Stimulated activated effector memory CD8-positive, alpha-beta T cell treated with anti-CD3 and anti-CD28 coated beads, Interleukin-12 subunit alpha, Interleukin-12 subunit beta, amount 100 ng/mL, for 72 hours (primary cell): ENCODE results near the gene GHITM.
A peak's percentile ranks its signal among the peaks of the same experiment; 100 is the strongest.
"Not testable (repeated sequence)": the region's sequence is repeated elsewhere in the genome, so short reads cannot be mapped to it uniquely, and the experiment has no call there.

Source experiments
- ATAC-seq: fragments of 150-1000 bp; cut with Tn5 transposase; 2 replicates; pipeline ENCODE4 v1.10.0; 2021
- DNase-seq, 2 donors: peaks; one replicate each; pipeline ENCODE4 v3.0.0; 2021 to 2022; ENCODE audit warnings: low spot score in 2 of 2
- H3K27ac Mint-ChIP-seq: one replicate; pipeline ENCODE4 v1.8.0; 2022; ENCODE audit warnings: mild to moderate bottlenecking, mixed read lengths
- H3K36me3 Mint-ChIP-seq: one replicate; pipeline ENCODE4 v1.8.0; 2022; ENCODE audit warnings: mild to moderate bottlenecking, mixed read lengths
- H3K4me1 Mint-ChIP-seq: one replicate; pipeline ENCODE4 v1.8.0; 2022; ENCODE audit warnings: mixed read lengths
- H3K4me3 Mint-ChIP-seq: one replicate; pipeline ENCODE4 v1.8.0; 2022; ENCODE audit warnings: mild to moderate bottlenecking, mixed read lengths
- H3K9me3 Mint-ChIP-seq: one replicate; pipeline ENCODE4 v1.8.0; 2022; ENCODE audit warnings: mixed read lengths

GHITM gene

DNA sequence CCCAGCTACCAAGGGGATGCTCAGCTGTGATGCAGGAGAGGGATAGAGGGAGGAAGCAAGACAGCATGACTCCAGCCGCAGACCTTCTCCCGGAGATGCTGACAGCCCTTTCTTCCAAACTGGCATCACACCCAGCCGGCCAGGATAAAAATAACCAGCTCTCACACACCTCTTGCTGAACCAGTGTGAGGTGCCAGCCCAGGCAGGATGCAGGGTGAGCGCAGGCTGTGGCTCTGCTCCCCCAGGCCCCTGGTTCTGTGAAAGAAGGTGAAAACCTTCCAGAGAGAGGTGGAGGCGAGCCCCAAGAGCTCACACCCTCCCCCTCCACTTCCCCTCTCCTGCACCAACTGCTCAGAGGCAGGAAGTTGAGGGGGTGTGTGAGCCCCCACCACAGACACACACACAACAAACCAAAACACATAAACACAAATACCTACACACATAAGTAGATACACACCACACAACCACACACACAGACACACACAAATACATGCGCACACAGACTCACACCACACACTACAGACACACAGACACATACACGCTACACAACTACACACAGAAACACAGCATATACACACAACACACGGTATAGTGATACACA, 38.3 kb downstream of the GHITM start:
- H3K9me3 Mint-ChIP-seq = no peaks in the 10 kb centered on the region
- no peak overlapping the region for H3K27ac Mint-ChIP-seq
- H3K4me3 Mint-ChIP-seq = no peak overlapping the region

DNA sequence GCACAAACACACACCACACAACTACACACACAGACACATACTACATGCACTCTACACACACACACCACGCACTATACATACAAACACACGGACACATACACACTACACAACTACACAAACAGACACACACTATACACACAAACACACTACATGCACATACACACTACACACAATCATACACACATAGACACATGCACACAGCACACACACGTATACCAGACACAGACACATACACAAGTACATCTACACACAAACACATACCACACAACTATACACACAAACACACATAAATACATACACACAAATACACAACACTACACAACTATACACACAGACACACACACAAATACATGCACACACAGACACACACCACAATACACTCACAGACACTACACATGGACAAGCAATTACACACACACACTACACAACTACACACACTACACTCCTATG, 38.9 kb downstream of the GHITM start:
- no peaks in the 10 kb centered on the region for H3K4me1 Mint-ChIP-seq
- H3K4me3 Mint-ChIP-seq = no peak overlapping the region

More for the DNA sequence above, 38.3 kb downstream of the GHITM start:
- no peaks in the 10 kb centered on the region for H3K4me1 Mint-ChIP-seq
- ATAC-seq = peak; percentile 85
- peaks cover 5% of the 10 kb centered on the region for H3K36me3 Mint-ChIP-seq
- DNase-seq = peak in 1 of 2 donors; percentile 64

DNA sequence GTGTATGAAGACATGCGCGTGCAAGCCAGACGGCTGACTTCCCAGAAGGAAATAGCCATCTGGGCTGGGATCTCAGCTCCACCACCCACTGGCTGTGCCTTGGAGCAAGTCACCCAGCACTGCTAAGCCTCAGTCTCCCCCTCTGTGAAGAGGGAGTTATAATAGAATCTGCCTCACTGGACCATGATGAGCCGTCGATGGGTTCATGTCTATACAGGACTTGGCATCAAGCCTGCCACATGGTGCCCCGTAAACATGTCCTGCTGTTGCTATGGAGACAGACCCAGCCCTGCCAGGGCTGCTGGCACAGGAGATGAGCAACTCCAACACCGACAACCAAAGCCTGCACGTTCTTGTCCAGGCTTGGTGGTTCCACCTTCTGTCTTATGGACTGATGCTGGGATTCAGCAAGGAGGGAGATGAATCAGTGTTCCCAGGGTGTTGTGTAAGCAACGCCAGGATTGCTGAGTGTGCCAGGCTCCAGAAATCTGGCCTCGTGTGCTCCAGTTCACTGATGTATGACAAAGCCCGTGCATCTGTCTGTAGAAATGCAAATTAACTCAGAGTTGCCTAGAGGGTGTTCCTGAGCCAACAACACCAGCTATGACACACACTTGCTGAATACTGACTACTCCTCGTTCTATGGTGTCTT, 39.9 kb downstream of the GHITM start:
- peaks cover under 1% of the 10 kb centered on the region for H3K4me1 Mint-ChIP-seq
- H3K4me3 Mint-ChIP-seq = no peak overlapping the region
- no peaks in the 10 kb centered on the region for H3K9me3 Mint-ChIP-seq
- DNase-seq (no peak), ATAC-seq (peak; percentile 84)
- peaks cover 5% of the 10 kb centered on the region for H3K36me3 Mint-ChIP-seq
- no peak overlapping the region for H3K27ac Mint-ChIP-seq

More for the DNA sequence above, 38.9 kb downstream of the GHITM start:
- DNase-seq (no peak), ATAC-seq (no peak)
- Mint-ChIP-seq H3K9me3 (no peaks in the 10 kb centered on the region), H3K36me3 (peaks cover 5% of the 10 kb centered on the region), H3K27ac (no peak overlapping the region)

DNA sequence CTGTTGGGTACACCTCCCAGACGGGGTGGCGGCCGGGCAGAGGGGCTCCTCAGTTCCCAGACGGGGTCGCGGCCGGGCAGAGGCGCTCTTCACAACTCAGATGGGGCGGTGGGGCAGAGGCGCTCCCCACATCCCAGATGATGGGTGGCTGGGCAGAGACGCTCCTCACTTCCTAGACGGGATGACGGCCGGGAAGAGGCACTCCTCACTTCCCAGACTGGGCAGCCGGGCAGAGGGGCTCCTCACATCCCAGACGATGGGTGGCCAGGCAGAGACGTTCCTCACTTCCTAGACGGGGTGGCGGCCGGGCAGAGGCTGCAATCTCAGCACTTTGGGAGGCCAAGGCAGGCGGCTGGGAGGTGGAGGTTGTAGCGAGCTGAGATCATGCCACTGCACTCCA, 41.1 kb downstream of the GHITM start:
- not testable (repeated sequence) for H3K27ac Mint-ChIP-seq, H3K36me3 Mint-ChIP-seq, H3K4me3 Mint-ChIP-seq, H3K9me3 Mint-ChIP-seq, H3K4me1 Mint-ChIP-seq, DNase-seq, ATAC-seq

DNA sequence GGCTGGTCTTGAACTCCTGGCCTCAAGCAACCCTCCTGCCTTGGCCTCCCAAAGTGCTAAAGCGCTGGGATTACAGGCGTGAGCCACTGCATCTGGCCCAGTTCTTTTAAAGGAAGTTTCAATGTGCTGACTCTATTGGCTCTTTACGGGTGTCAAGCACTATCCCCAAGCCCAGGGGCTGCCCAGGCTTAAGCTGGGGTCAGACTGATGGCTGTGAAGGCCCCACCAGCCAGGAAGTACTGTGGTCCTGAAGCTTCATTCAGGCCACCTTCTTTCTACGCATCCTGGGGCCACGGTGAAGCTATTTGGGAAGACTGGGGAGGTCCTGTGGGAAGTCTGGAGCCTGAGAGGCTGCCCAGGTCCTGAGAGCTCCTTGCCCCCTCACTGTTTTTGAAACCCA, 42.3 kb downstream of the GHITM start:
- Mint-ChIP-seq H3K4me1 (peaks cover 9% of the 10 kb centered on the region), H3K9me3 (no peaks in the 10 kb centered on the region), H3K36me3 (peaks cover 3% of the 10 kb centered on the region), H3K4me3 (no peak overlapping the region), H3K27ac (no peak overlapping the region)
- ATAC-seq = no peak
- DNase-seq = no peak

DNA sequence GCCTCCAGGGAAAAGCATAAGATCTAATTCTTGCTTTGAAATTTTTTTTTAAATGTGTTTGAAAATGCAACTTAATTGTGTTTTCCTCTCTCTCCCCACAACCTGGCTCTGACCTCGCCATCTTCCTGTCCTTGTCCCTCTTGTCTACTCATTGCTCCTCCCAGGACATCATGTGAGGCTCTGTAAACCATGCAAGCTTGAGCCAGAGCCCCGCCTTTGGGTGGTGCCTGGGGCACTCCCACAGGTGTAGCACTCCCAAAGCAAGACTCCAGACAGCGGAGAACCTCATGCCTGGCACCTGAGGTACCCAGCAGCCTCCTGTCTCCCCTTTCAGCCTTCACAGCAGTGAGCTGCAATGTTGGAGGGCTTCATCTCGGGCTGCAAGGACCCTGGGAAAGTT, 45.2 kb downstream of the GHITM start:
- ATAC-seq (no peak), DNase-seq (no peak)
- Mint-ChIP-seq H3K4me1 (peaks cover 9% of the 10 kb centered on the region), H3K36me3 (no peaks in the 10 kb centered on the region), H3K4me3 (no peak overlapping the region), H3K9me3 (no peaks in the 10 kb centered on the region), H3K27ac (peak overlapping the region; percentile 27)

DNA sequence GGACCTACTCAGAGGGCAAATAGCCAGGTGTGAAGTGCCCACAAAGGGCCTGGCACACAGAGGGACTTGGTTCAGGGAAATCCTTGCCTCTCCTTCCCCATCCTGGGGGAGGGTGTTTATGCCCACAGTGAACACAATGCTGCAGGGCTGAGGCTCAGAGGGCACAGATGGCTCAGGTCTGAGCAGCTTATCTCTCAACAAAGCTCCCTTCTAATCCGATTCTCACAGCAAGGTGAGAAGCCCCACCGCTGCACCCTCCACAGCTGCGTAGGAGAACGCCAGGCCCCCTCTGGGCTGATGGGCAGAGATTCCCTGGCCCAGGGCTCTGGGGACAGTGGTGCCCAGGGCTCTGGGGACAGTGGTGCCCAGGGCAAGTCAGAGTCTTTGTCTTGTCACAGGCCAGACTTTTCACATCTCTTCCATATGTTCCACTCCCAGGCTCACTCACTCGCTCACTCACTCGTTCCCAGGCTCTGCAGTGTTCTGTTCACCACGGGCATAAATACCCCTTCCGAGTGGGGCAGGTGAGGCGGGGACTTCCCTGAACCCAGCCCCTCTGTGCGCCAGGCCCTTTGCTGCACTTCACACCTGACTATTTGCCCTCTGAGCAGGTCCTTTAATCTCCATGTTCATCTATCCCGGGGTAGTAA, 46.3 kb downstream of the GHITM start:
- Mint-ChIP-seq H3K4me3 (no peak overlapping the region), H3K4me1 (peaks cover 15% of the 10 kb centered on the region), H3K27ac (no peak overlapping the region), H3K9me3 (no peaks in the 10 kb centered on the region), H3K36me3 (no peaks in the 10 kb centered on the region)
- ATAC-seq (no peak), DNase-seq (no peak)

DNA sequence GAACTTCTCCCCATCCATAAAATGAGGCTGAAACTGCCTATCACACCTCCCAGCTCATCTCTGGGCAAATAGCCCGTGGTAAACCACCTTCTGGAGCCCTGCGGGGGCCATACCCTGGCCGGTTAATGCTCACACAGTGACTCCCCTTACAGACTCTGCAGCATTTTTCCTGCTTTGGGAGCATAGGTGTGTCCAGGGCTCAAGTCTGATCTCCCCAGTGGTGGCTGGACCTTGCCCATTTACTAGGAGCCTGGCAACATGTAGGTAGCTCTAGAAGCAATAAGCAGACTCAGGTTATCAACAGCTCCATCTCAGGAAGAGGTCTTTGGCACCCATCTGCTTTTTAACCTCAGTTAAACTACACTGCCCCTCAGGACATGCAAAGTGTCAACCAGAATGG, 49.5 kb downstream of the GHITM start:
- H3K4me3 Mint-ChIP-seq = no peak overlapping the region
- H3K36me3 Mint-ChIP-seq = no peaks in the 10 kb centered on the region
- H3K9me3 Mint-ChIP-seq = no peaks in the 10 kb centered on the region
- no peak overlapping the region for H3K27ac Mint-ChIP-seq
- ATAC-seq (no peak), DNase-seq (no peak)
- peaks cover 30% of the 10 kb centered on the region for H3K4me1 Mint-ChIP-seq

DNA sequence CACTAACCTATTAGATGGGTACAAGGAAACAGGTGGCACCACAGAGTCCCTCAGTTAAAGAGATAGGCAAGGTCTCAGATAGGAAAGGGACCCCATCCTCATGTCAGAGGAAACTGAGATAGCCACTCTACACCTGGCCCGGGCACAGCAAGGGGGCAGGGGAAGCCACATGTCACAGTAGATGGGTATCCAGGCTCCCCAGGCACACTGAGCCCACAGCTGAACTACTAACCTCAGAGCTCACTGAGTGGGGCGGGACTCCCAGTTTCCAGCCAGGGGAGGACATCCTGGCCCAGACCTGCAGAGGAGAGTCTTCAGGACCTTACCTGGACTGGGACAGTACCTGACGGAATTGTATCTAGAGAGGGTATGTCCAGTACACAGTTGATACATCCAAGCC, 51.3 kb downstream of the GHITM start:
- Mint-ChIP-seq H3K36me3 (no peaks in the 10 kb centered on the region), H3K4me1 (peaks cover 21% of the 10 kb centered on the region), H3K4me3 (no peak overlapping the region), H3K9me3 (no peaks in the 10 kb centered on the region), H3K27ac (no peak overlapping the region)
- no peak for ATAC-seq
- DNase-seq = no peak

DNA sequence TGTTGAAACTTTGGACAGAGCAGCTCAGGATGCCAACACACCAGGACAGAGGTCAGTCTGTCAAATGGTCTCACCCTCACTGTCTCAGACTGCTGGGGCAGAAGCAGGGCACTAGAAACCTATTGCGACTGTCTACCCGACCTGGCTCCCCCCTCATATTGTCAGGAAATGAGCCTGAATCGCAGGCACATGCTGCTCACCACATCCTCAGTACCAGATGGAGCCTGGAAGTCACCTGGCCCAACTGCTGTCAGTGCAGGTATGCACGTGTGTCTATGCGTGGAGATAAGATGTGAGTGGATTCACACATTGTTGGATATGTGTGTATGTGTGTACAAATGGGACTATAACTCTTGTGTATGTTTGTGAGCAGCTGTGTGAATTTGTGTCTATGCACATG, 51.8 kb downstream of the GHITM start:
- peaks cover 21% of the 10 kb centered on the region for H3K4me1 Mint-ChIP-seq
- ATAC-seq (peak; percentile 19), DNase-seq (no peak)
- no peak overlapping the region for H3K27ac Mint-ChIP-seq
- no peak overlapping the region for H3K4me3 Mint-ChIP-seq
- no peaks in the 10 kb centered on the region for H3K9me3 Mint-ChIP-seq
- H3K36me3 Mint-ChIP-seq = no peaks in the 10 kb centered on the region

DNA sequence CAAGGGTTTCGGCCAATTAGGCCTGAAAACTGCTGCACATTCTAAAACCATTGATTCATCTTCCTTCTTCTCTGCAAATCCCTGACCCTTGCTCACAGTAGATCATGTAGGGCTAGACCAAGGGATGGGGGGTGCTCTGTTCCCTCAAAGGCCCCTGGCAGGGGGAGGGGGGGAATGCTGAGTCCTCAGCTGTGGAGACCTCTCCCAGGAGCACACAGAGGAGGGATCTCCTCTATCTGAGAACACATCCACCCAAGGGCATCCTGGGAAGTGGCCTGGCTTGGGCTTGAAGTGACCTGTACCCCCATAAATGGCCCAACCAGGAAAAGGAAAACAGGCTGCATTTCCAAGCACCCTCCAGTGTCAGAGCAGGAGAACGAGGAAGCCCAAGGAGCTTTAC, 54.0 kb downstream of the GHITM start:
- Mint-ChIP-seq H3K9me3 (no peaks in the 10 kb centered on the region), H3K4me3 (peak overlapping the region; percentile 61), H3K4me1 (peaks cover 21% of the 10 kb centered on the region), H3K27ac (peak overlapping the region; percentile 32), H3K36me3 (no peaks in the 10 kb centered on the region)
- DNase-seq (no peak), ATAC-seq (no peak)

DNA sequence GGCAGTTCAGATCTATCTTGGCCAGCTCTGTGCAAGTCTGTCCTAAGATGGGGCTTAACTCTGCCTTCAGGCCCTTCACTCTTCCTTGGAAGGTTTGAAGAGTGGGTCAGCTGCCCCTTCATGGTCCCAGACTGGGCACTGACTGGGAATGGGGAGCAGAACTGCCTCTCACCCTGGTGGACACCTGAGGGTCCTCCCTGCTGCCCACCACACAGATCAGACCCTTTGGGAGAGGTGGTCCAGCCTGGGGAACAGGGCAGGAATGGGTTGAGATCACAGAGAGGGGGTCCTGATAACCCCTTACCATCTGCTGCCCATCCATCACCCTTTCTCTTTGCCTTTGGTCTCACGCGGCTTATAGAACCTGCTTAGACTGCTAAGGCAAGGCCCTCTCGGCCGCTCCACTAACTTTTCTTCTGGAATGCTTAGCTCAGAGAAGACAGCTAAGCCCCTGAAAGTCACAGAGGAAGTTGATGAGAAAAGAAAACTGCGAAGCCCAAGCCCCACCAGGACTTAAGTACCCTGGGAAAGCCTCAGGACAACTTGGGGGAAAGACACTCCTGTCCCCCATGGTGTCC, 54.6 kb downstream of the GHITM start:
- ATAC-seq (no peak), DNase-seq (no peak)
- H3K4me3 Mint-ChIP-seq = peak overlapping the region; percentile 61
- H3K4me1 Mint-ChIP-seq = peaks cover 21% of the 10 kb centered on the region
- no peaks in the 10 kb centered on the region for H3K9me3 Mint-ChIP-seq
- peak overlapping the region; percentile 32 for H3K27ac Mint-ChIP-seq
- no peaks in the 10 kb centered on the region for H3K36me3 Mint-ChIP-seq

DNA sequence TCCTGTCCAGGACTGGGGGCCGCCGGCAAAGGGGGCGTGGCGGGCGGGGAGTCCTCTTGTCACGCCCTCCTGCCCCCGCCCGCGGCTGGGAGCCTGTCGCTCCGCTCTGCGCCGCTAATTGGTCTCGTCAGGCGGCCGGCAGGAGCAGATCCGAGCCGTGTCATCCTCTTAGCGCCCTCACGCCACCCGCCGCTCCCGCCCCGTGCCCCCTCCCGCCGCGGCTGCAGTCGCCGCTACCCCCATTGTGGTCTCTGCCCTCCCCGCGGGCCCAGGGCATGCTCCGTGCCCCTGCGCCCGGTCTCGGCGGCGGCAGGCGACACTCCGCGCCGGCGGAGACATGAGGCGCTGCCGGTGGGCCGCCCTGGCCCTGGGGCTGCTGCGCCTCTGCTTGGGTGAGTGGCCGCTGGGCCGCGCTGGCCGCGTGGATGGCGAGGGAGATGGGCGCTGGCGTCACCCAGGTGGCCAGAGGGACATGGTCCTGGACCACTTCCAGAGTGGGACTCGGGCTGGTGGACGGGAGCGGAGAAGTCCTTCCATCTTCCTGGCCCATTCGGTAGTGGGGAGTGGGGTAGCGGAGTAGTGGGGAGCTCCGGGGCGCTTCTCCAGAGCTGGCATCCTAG, 55.2 kb downstream of the GHITM start, which contains the start of gene CDHR1:
Gene CDHR1, plus strand, starts transcription at position 114 of the 620 bp plus-strand sequence. Its CDS starts 224 bp downstream, at position 338.
- ATAC-seq (peak; percentile 86), DNase-seq (peak; percentile 38 to 72)
- Mint-ChIP-seq H3K27ac (peak within 1 kb of the TSS; percentile 32), H3K9me3 (no peaks in the 10 kb centered on the region), H3K36me3 (no peaks in the 10 kb centered on the region), H3K4me3 (peak within 1 kb of the TSS; percentile 61), H3K4me1 (peaks cover 21% of the 10 kb centered on the region)

DNA sequence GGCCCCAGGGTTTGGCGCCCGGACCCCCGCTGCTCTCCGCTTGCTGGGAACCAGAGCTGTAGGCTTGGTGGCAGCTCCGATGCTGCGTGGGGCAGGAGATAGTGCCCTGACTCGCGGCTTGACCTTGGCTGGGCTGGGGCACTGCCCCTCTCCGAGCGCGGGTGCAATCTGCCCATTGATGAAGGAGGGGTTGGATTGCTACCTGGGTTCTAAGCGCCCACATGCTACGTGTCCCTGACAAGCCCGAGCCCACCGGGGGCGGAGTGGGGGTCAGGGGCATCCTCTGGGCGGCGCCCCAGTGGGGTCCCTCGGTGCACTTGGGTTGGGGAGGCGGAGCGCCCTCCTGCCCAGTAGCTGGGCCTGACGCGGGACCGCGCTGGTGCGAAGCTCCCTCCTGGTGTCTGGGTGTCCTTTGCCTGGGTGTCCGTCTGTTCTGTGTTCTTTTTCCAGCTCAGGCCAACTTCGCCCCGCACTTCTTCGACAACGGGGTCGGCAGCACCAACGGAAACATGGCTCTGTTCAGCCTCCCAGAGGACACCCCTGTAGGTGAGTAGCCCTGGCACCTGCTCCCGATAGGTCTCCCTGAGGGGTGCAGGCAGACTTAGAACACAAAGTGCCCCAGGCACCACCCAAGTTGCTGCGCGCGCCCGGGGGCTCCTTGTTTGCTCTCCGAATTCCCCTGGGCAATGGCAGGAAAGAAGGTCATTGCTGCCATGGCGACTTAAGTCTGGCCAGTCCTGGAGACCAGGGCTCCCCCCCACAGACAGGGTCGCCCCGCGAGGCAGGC, 55.9 kb downstream of the GHITM start:
- peaks cover 19% of the 10 kb centered on the region for H3K4me1 Mint-ChIP-seq
- no peak for ATAC-seq
- H3K4me3 Mint-ChIP-seq = peak overlapping the region; percentile 61
- H3K9me3 Mint-ChIP-seq = no peaks in the 10 kb centered on the region
- H3K27ac Mint-ChIP-seq = no peak overlapping the region
- DNase-seq = no peak
- no peaks in the 10 kb centered on the region for H3K36me3 Mint-ChIP-seq

DNA sequence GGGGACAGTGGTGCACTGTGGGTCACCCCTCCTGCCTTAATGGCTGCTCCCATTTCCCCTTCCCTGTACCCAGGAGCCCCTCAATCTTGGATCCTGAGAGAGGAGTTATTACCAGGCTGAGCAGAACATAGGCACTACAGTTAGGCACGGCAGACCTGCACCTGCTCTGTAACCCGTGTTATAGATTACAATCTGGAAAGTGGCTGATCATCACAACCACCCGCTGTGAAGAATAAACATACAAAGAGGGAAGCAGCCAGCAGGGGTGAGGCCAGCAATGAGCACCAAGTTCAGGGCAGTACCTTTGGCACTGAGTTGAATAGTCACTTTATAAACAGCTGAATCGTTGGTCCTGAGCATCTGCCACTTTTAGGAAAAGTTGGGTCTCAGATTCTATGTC, 56.8 kb downstream of the GHITM start:
- no peak overlapping the region for H3K27ac Mint-ChIP-seq
- DNase-seq (no peak), ATAC-seq (no peak)
- H3K4me3 Mint-ChIP-seq = peak overlapping the region; percentile 61
- peaks cover 11% of the 10 kb centered on the region for H3K4me1 Mint-ChIP-seq
- H3K9me3 Mint-ChIP-seq = no peaks in the 10 kb centered on the region
- H3K36me3 Mint-ChIP-seq = no peaks in the 10 kb centered on the region
